HG03432 (cell line): ENCODE measurements around the gene EPG5.
"Not testable (repeated sequence)": the region's sequence is repeated elsewhere in the genome, so short reads cannot be mapped to it uniquely, and the experiment has no call there.

ENCODE experiments used
- ATAC-seq: cut with Tn5 transposase; IDR thresholded peaks from one replicate; pipeline ENCODE4 v1.9.1; 2021; ENCODE audit warnings: mild to moderate bottlenecking, moderate library complexity; ENCODE audit not compliant: unreplicated experiment

Gene EPG5

GRCh38 chr18:45839414-45840395, 127.4 kb downstream of the EPG5 start:
- ATAC-seq = peak; percentile 45

- ATAC-seq = no peak
Observed at GRCh38 chr18:45838302-45839070, 128.6 kb downstream of the EPG5 start.

- ATAC-seq = peak; percentile 72
Observed at GRCh38 chr18:45837283-45838070, 129.7 kb downstream of the EPG5 start.

DNA sequence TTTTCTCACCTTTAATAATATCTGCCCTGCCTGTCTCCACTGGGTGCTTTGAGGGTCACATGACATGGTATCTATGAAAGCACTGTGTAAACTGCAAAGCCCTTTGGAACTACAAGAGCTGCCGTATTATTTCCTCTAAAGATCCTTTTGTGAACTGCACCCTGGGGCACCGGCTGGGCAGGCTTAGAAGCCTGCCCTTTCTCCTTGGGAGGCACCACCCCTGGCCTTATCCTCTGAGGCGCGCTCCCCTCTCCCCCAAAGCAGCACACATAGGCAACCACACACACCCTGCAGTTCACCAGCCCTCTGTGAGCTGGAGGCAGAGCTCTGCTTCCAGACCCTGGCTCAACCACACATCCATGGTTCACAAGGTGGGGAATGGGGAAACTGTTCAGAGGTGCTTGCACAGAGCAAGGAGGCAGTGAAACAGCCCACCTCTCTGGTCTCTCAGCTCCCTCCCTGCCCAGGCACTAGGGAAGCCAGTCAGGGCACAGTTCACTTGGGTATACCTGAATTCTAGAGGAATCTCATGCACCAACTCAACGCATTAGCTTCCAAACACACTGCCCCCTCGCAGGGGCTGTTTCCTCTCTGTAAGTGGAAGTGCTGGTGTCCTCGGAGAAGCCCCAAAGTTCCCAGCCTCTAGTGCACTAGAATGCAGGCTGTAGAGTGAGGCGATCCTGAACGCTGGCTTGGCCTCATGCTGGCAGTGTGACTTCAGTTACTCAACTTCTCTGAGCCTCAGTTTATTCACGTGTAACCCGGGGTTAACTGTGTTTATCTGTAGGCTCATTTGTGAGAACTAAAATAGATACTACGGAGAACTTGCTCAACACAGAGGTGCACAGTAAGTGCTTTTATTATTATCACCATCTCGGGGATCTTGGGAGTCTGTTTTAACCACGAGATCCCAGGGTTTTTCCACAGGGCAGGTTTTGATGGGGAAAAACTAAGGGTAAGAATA, 130.6 kb downstream of the EPG5 start:
- no peak for ATAC-seq

GRCh38 chr18:45835057-45835636, 132.0 kb downstream of the EPG5 start:
- no peak for ATAC-seq

DNA sequence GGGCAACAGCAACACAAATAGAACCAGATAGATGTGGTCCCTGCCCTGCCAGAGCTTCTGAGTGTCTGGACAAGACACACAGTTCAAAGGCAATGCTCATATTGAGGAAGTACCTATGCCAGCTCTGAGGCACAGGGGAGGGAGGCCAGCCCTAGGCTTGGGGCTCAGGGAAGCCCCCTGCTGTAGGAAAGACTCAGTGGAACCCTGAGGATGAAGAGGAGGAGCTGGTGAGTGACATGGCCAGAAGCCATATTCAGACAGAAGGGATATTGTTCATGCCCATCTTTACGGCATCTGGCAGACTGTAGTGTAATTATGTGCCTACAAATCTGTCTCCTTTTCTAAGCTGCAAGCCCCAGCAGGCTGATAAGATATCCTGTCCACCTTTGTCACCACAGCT, 132.8 kb downstream of the EPG5 start:
- no peak for ATAC-seq

- ATAC-seq = no peak
Observed at GRCh38 chr18:45833846-45834245, 133.3 kb downstream of the EPG5 start.

- ATAC-seq = no peak
Observed at GRCh38 chr18:45830917-45831316, 136.2 kb downstream of the EPG5 start.

GRCh38 chr18:45829855-45830254, 137.3 kb downstream of the EPG5 start:
- ATAC-seq = no peak

DNA sequence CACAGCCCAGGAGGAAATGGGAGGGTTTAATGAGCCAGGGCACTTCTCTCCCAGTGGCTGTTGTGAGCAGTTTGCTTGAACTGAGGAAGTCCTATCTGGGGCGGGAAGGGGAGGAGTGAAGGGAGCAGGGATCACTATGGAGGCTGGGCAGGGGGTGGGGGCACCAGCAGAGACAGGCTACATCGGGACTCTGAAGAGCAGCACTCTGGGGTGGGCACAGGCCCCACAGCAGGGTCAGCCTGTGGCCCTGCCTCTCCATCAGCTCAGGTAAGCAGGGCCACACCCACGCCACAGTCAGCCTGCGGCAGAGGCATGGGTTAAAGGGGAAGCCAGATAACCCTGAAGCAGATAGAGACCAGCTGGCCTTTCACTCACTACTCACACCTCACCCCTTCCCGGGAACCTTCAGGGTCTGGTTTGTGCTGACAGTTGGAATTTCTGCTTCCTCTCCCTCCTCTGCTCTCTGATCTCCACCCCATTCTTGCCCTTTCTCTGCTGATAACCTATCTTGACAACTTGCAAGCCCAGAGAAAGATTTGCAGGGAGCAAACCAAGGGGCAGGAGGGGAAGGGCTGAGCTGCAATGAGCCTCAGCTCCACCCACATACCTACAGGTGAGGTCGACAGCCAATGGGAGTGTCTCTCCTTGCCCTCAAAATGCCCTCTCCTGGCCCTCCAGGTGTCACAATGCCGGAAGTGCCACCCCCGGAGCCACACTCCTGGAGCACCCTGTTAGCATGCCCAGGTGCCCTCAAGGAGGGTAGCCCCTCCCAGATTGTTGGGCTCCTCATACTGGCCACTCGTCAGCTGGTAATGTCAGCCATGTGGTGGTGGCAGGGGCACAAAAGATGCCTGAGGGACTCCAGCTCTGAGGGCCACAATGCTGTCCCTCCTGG, 138.0 kb downstream of the EPG5 start:
- ATAC-seq = no peak

DNA sequence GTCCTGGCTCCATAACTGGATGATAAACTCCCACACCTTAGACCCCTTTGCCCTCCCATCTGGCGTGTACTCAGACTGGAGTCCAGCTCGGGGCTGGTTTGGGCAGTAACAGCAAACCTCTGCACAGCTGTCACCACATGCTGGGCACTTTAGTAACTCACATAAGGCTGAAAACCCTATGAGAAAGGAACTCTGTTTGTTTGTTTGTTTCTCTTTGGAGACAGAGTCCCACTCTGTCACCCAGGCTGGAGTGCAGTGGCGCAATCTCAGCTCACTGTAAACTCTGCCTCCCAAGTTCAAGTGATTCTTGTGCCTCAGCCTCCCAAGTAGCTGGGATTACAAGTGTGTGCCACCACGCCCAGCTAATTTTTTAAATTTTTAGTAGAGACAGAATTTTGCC, 140.4 kb downstream of the EPG5 start:
- not testable (repeated sequence) for ATAC-seq

DNA sequence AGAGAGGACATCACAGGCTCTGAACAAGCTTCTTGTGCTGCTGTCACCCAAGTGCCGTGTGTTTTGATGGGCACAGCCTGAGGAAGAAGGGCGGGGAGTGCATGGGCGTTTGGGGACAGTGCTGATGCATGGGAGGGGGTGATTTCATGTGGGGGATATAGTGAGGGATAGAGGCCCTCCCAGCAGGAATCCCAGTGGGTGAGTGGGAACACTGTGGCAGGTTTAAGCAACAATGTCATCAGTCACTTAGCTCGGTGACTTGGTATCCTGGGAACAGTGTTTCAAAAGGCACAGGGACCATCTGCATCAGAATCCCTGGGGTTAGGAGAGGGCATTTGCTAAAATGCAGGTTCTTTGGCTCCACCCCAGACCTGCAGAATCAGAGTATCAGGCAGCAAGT, 141.0 kb downstream of the EPG5 start:
- ATAC-seq = no peak

DNA sequence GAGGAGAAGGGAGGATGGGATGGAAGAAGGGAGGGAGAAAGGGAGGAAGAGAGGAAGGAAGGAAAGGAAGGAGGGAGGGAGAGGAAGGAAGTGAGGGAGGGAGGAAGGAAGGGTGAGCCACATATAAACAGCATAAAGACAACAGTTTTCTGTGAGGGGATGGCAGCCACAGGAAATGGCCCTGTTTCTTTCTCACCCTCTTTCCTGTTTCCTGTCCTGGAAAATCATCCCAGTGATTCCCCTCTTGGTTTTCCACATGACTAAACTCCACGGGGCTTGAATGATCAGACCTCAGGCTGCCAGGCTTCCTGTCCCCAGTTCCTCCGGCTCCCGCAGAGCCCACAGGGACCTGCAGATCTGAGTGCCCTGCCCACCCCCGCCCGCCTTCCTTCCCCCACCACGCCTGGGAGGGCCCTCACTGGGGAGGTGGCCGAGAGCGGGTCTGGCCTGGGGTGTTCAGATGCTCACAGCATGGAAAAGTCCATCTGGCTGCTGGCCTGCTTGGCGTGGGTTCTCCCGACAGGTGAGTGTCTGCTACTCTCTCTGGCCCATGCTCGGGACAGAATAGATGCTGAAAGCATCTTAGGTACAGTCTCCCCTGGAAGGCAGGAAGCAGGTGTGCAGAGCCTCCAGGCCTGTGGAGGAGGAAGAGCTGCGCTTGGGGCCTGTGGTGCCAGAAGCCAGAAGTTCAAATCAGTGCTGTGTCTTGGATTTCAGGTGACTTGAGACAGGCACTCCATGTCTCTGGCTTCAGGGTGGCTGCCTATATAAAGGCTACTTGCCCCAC, 141.7 kb downstream of the EPG5 start, which contains the start of gene SIGLEC15:
Gene SIGLEC15 (plus strand): TSS at position 418 of the 787 bp plus-strand sequence. CDS start 54 bp downstream, at position 472.
- ATAC-seq = no peak

- ATAC-seq = no peak
Observed at GRCh38 chr18:45821711-45822110, 145.4 kb downstream of the EPG5 start.

- ATAC-seq = no peak
Observed at GRCh38 chr18:45821026-45821425, 146.1 kb downstream of the EPG5 start.

DNA sequence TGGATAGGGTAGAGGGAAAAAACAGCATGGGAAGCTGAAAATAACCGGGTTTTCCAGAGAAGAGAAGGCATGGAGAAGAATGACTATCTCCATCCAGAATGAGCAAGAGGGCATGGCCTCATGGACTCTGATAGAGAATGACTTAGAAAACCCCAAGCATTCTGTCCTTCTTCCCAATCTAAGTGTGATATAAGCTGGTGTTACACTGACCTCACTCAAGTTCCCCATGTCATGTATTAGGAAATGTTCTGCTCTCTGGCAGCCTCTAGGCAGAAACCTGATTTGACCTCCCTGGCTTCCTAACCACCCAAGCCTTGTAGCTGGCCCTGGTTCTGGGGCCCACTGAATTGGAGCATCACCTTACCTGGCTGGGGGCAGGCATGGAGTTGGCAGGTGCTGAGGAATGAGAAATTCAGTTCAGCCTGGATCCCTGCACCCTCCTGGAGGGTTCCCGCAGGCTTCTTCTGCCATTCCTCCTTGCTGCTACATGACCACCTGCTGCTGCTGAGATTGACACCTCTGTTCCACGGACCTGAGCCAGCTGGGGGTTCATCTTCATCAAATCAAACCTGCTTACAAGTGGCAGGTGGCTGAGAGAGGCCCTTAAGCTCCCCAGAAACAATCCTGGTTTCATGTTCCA, 146.9 kb downstream of the EPG5 start:
- ATAC-seq = no peak

DNA sequence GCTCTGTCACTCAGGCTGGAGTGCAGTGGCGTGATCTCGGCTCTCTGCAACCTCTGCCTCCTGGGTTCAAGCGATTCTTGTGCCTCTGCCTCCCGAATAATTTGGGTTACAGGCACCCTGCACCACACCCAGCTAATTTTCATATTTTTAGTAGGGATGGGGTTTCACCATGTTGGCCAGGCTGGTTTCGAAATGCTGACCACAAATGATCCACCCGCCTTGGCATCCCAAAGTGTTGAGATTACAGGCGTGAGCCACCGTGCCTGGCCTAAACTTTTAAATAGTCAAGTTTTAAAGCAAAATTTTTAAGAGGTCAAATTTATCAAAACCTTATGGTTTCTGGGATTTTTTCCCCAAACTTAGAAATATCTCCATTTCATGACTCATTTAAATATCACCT, 148.4 kb downstream of the EPG5 start:
- not testable (repeated sequence) for ATAC-seq
